Neuron (in vitro differentiated cells): ENCODE results near the gene RPP25L.

Source experiments
- H2AFZ ChIP-seq: one replicate; pipeline ENCODE4 v1.6.1; 2013; ENCODE audit warnings: low read depth, mild to moderate bottlenecking, inconsistent platforms, low read length, moderate library complexity
- H3K27me3 ChIP-seq: one replicate; pipeline ENCODE4 v1.6.1; 2013; ENCODE audit warnings: low read length; ENCODE audit not compliant: insufficient read depth
- H3K36me3 ChIP-seq: one replicate; pipeline ENCODE4 v1.6.1; 2013; ENCODE audit warnings: low read length; ENCODE audit not compliant: insufficient read depth
- H3K4me1 ChIP-seq: one replicate; pipeline ENCODE4 v1.6.1; 2013; ENCODE audit warnings: low read length; ENCODE audit not compliant: insufficient read depth
- H3K4me3 ChIP-seq: 2 replicates; pipeline ENCODE4 v1.5.1; 2013; ENCODE audit warnings: mild to moderate bottlenecking, low read length, moderate library complexity
- H3K9me3 ChIP-seq: one replicate; pipeline ENCODE4 v1.6.1; 2013; ENCODE audit warnings: low read length

RPP25L gene

DNA sequence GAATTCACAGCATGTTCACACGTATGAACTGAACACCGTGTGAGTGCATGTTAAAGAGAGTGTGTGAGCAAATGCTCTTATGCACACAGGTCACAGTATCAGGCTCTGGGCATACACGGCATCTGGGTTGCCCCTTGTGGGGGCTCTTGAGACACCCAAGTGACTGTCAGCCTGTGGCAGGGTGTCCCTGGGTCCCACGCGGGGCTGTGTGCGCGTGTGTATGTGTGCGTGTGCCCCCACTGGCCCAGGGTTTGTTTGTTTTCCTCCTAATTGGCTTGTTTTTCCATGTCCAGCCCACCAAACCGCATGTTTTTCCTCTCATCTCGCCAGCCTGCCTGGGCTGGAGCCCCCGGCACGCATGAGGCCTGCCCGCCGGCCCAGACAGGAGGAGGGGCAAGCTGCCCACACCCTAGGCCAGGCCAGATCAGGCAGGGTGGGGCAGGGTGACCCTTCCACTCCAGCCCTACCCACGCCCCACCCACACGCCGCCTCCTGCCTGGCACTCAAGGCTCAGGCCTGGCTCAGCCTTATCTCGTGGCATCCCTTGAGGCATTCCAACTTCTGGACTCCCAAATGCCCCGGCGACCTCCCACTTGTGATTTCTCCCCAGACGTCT lies 51.2 kb downstream of the RPP25L start:
- Histone ChIP-seq H3K4me1 (peaks cover 16% of the 10 kb centered on the region), H3K9me3 (peaks cover 20% of the 10 kb centered on the region), H3K36me3 (peaks cover 76% of the 10 kb centered on the region)

More for the DNA sequence above, 51.2 kb downstream of the RPP25L start:
- H2AFZ ChIP-seq: no peak overlapping the region
- no peaks in the 10 kb centered on the region for H3K27me3 ChIP-seq
- no peak overlapping the region for H3K4me3 ChIP-seq
